Nephron progenitor cell (in vitro differentiated cells): ENCODE results near the gene INTS3.
"Not testable (repeated sequence)": the region's sequence is repeated elsewhere in the genome, so short reads cannot be mapped to it uniquely, and the experiment has no call there.

Experiments used
- DNase-seq: peaks from one replicate; pipeline ENCODE4 v3.0.0; 2021
- H3K27ac Mint-ChIP-seq: 2 replicates; pipeline ENCODE4 v1.8.0; 2021; ENCODE audit warnings: mild to moderate bottlenecking, moderate library complexity, mixed read lengths
- H3K27me3 Mint-ChIP-seq: 2 replicates; pipeline ENCODE4 v1.8.0; 2021; ENCODE audit warnings: mild to moderate bottlenecking, low read depth, mixed read lengths; ENCODE audit not compliant: poor library complexity
- H3K36me3 Mint-ChIP-seq: 2 replicates; pipeline ENCODE4 v1.8.0; 2021; ENCODE audit warnings: low read depth, mixed read lengths
- H3K4me1 Mint-ChIP-seq: 2 replicates; pipeline ENCODE4 v1.8.0; 2021; ENCODE audit warnings: mixed read lengths
- H3K4me3 Mint-ChIP-seq: 2 replicates; pipeline ENCODE4 v1.8.0; 2021; ENCODE audit warnings: mild to moderate bottlenecking, moderate library complexity, mixed read lengths
- H3K9me3 Mint-ChIP-seq: 2 replicates; pipeline ENCODE4 v1.8.0; 2021; ENCODE audit warnings: mild to moderate bottlenecking, moderate library complexity, mixed read lengths
- CTCF ChIP-seq: fragments of 200-600 bp; sonication (generic); IDR thresholded peaks from 2 replicates; pipeline ENCODE4 v1.5.0; 2021; ENCODE audit warnings: antibody characterized with exemption

Gene INTS3

DNA sequence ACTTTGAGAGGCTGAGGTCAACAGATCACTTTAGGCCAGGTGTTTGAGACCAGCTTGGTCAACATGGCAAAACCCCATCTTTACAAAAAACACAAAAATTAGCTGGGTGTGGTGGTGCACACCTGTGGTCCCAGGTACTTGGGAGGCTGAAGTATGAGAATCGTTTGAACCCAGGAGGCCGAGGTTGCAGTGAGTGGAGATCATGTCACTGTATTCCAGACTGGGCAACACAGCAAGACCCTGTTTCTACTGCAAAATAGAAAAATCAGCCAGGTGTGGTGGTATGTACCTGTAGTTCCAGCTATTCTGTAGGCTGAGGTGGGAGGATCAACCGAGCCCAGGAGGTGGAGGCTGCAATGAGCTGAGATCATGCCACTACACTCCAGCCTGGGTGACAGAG lies 4.2 kb upstream of the INTS3 start:
- no peak for DNase-seq
- Mint-ChIP-seq H3K27me3 (peaks cover 9% of the 10 kb centered on the region), H3K4me1 (peaks cover 21% of the 10 kb centered on the region), H3K36me3 (no peaks in the 10 kb centered on the region), H3K9me3 (no peaks in the 10 kb centered on the region), H3K27ac (no peak overlapping the region), H3K4me3 (no peak overlapping the region)
- TF ChIP-seq CTCF = no peak

GRCh38 chr1:153724634-153725033 lies 3.2 kb upstream of the INTS3 start:
- not testable (repeated sequence) for H3K27me3 Mint-ChIP-seq, H3K4me3 Mint-ChIP-seq, H3K9me3 Mint-ChIP-seq

GRCh38 chr1:153728305-153729066 lies 636 bp downstream of the INTS3 start:
- Mint-ChIP-seq H3K4me3 (peak overlapping the region; percentile 95), H3K36me3 (peaks cover 21% of the 10 kb centered on the region), H3K27ac (peak overlapping the region; percentile 97), H3K27me3 (peaks cover 2% of the 10 kb centered on the region), H3K9me3 (no peaks in the 10 kb centered on the region), H3K4me1 (peaks cover 48% of the 10 kb centered on the region)
- no peak for TF ChIP-seq CTCF
- DNase-seq = peak; percentile 54

More at GRCh38 chr1:153724634-153725033, 3.2 kb upstream of the INTS3 start:
- H3K4me1 Mint-ChIP-seq = peaks cover 31% of the 10 kb centered on the region
- DNase-seq, H3K36me3 Mint-ChIP-seq, H3K27ac Mint-ChIP-seq: not testable (repeated sequence)

DNA sequence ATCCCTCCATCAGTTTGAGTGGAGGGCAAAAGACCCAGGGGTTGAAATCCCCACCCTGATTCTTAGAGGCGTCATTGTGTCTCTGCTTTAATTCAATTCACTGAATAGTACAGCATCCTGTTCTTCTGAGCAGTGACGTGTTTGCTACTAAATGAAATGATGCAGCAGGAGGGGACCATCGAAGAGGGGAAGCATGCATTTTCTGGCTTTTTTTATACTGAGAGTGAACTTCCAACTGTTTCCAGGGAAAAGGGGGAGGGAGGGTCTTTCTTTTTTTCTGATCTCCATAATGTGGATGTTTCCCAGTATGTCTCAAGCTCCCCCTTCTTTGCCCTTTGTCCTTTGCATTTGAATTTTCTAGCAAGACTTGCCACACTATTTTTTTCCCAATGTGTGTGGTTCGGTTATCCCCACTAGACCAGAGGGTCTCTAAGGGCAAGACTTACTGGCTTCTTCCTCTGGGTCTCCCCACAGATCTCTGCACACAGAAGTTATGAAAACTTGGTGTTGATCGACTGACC lies 2.7 kb downstream of the INTS3 start:
- H3K9me3 Mint-ChIP-seq = no peaks in the 10 kb centered on the region
- peak overlapping the region; percentile 73 for H3K27ac Mint-ChIP-seq
- H3K27me3 Mint-ChIP-seq = no peaks in the 10 kb centered on the region
- DNase-seq = no peak
- TF ChIP-seq CTCF = no peak
- peak overlapping the region; percentile 95 for H3K4me3 Mint-ChIP-seq
- peaks cover 66% of the 10 kb centered on the region for H3K4me1 Mint-ChIP-seq
- peaks cover 35% of the 10 kb centered on the region for H3K36me3 Mint-ChIP-seq

- Mint-ChIP-seq H3K27ac (peak overlapping the region; percentile 97), H3K9me3 (no peaks in the 10 kb centered on the region), H3K4me1 (peaks cover 45% of the 10 kb centered on the region), H3K36me3 (peaks cover 51% of the 10 kb centered on the region), H3K4me3 (peak overlapping the region; percentile 31), H3K27me3 (no peaks in the 10 kb centered on the region)
- TF ChIP-seq CTCF = no peak
- no peak for DNase-seq
These were observed 6.1 kb downstream of the INTS3 start for GRCh38 chr1:153733970-153734369.

DNA sequence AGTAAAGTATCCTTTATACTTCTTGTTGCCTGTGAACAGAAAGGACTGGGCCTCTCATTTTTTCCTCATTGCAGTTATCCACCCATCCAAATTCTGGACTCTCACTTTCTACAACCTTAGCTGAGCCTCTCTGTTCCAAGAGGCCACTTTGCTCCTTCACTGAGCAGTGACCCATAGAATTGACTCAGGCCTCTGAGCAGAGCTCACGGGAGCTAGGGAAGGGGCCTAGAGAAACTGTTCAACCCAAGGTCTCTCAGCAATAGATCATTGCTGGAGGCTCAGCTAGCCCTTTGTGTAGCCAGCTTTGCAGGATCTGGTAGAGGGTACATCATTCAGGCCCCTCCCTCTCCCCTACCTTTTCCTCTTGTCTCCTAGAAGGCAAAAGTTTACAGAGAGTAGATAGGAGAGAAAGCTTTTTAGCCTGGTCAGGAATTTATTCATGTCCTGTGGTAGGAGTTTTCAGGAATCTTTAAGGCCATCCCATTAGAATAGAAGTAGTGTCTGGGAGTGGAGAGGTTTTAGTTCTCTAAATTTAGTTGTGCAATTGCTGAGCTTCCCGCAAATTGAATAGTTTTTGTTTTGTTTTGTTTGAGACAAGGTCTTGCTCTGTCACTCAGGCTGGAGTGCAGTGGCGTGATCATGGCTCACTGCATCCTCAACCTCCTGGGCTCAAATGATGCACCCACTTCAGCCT lies 6.7 kb downstream of the INTS3 start:
- TF ChIP-seq CTCF = no peak
- H3K4me1 Mint-ChIP-seq = peaks cover 39% of the 10 kb centered on the region
- peaks cover 51% of the 10 kb centered on the region for H3K36me3 Mint-ChIP-seq
- peak overlapping the region; percentile 31 for H3K4me3 Mint-ChIP-seq
- DNase-seq = no peak
- no peaks in the 10 kb centered on the region for H3K9me3 Mint-ChIP-seq
- no peaks in the 10 kb centered on the region for H3K27me3 Mint-ChIP-seq
- peak overlapping the region; percentile 97 for H3K27ac Mint-ChIP-seq
